Stimulated activated naive B cell treated with anti-CD40 and anti-IgM and Interleukin-4, amounts not matched to agents 10 μg/mL and 1 μg/mL and 100 μg/mL, for 72 hours (primary cell): ENCODE data around the gene TTC33.
A peak's percentile ranks its signal among the peaks of the same experiment; 100 is the strongest.
"Not testable (repeated sequence)": the region's sequence is repeated elsewhere in the genome, so short reads cannot be mapped to it uniquely, and the experiment has no call there.

ENCODE experiments used
- ATAC-seq, 2 donors: fragments of 150-1000 bp; cut with Tn5 transposase; replicated peaks; 2 replicates each; pipeline ENCODE4 v1.10.0; 2021; ENCODE audit warnings: moderate library complexity in 1 of 2
- DNase-seq: peaks from one replicate; pipeline ENCODE4 v3.0.0; 2021
- H3K27ac Mint-ChIP-seq: one replicate; pipeline ENCODE4 v1.8.0; 2022; ENCODE audit warnings: mild to moderate bottlenecking, mixed read lengths
- H3K27me3 Mint-ChIP-seq, 2 donors: one replicate each; pipeline ENCODE4 v1.8.0; 2022; ENCODE audit warnings: mixed read lengths in 2 of 2
- H3K36me3 Mint-ChIP-seq, 2 donors: one replicate each; pipeline ENCODE4 v1.8.0; 2022; ENCODE audit warnings: mixed read lengths in 2 of 2, mild to moderate bottlenecking in 1 of 2
- H3K4me1 Mint-ChIP-seq, 2 donors: one replicate each; pipeline ENCODE4 v1.8.0; 2022; ENCODE audit warnings: mixed read lengths in 2 of 2, mild to moderate bottlenecking in 1 of 2
- H3K4me3 Mint-ChIP-seq, 2 donors: one replicate each; pipeline ENCODE4 v1.8.0; 2022; ENCODE audit warnings: mild to moderate bottlenecking in 2 of 2, mixed read lengths in 2 of 2, moderate library complexity in 1 of 2
- H3K9me3 Mint-ChIP-seq, 2 donors: one replicate each; pipeline ENCODE4 v1.8.0; 2022; ENCODE audit warnings: mixed read lengths in 2 of 2, mild to moderate bottlenecking in 1 of 2

The TTC33 gene

GRCh38 chr5:40653221-40654022 lies 102.3 kb downstream of the TTC33 start:
- DNase-seq (no peak), ATAC-seq (peak; percentile 76 to 78)
- Mint-ChIP-seq H3K4me3 (peak overlapping the region; percentile 71 to 74), H3K27me3 (no peaks in the 10 kb centered on the region), H3K36me3 (no peaks in the 10 kb centered on the region), H3K27ac (peak overlapping the region; percentile 91), H3K4me1 (peaks cover 26 to 47% of the 10 kb centered on the region in 2 donors), H3K9me3 (no peaks in the 10 kb centered on the region)

DNA sequence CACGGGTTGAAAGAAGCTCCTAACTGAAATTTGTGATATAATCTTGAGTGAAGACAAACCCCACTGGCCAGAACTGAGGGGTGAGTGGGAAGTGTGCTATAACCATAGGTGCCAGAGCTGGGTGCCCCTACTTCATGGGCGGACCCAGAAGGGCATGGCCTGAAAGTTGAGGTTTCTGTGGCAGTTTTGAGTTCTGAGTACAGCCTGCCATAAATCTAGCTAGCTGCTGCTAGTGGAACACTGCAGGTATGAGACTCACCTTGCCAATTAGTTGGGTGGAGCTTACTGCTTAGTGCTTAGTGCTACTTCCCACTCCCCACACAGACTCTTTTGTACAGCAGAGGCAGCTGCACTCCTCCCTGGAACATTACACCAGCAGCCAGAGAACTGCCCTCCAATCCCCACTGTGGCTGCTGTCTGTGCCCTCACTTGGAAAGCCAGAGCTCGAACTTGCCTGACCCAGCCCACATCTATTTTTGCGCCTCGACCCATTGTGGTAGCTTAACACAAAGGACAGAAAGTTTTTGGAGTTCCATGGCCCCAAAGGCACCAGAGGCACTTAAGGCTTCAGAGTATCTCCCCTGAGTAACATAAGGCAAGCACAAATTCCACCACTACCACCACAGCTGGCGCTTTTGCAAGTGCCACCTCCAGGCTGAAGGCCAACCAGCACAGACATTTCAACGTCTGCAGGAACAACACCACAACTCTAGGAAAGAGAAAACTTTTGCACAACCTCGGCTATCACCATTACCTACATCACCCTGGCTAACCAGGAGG lies 103.1 kb downstream of the TTC33 start:
- peak overlapping the region; percentile 91 for H3K27ac Mint-ChIP-seq
- H3K4me3 Mint-ChIP-seq, result peak overlapping the region; percentile 71 to 74
- peaks cover 26 to 47% of the 10 kb centered on the region in 2 donors for H3K4me1 Mint-ChIP-seq
- ATAC-seq (peak; percentile 28 to 40), DNase-seq (no peak)
- no peaks in the 10 kb centered on the region for H3K36me3 Mint-ChIP-seq
- H3K27me3 Mint-ChIP-seq, result no peaks in the 10 kb centered on the region
- no peaks in the 10 kb centered on the region for H3K9me3 Mint-ChIP-seq

DNA sequence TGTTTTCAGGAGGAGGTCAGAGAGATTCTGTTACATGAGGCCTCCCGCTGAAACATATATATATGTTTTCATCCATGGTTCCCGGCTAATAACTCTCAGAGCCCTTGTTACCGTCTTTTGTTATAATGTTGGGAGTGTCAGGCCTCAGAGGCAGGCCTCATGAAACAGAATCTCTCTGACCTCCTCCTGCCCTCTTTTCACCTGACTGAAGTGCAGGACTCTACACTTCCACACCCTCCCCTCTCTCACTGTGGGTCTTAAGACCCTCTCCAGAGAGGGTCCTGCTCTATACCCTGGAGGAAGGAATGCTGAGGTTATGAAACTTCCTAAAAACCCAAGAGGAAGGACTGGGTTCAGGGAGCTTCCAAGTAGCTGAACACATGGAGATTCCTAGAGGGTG lies 104.6 kb downstream of the TTC33 start:
- no peak for DNase-seq
- peaks cover 26 to 47% of the 10 kb centered on the region in 2 donors for H3K4me1 Mint-ChIP-seq
- H3K36me3 Mint-ChIP-seq, result no peaks in the 10 kb centered on the region
- H3K9me3 Mint-ChIP-seq, result no peaks in the 10 kb centered on the region
- ATAC-seq, result no peak
- H3K27ac Mint-ChIP-seq, result no peak overlapping the region
- H3K27me3 Mint-ChIP-seq, result no peaks in the 10 kb centered on the region
- no peak overlapping the region for H3K4me3 Mint-ChIP-seq

GRCh38 chr5:40649463-40650030 lies 106.2 kb downstream of the TTC33 start:
- Mint-ChIP-seq H3K27me3 (no peaks in the 10 kb centered on the region), H3K27ac (no peak overlapping the region), H3K4me1 (peaks cover 23 to 38% of the 10 kb centered on the region in 2 donors), H3K36me3 (no peaks in the 10 kb centered on the region), H3K4me3 (no peak overlapping the region), H3K9me3 (peaks cover 0 to 2% of the 10 kb centered on the region in 2 donors)
- DNase-seq (no peak), ATAC-seq (peak; percentile 38 to 47)

DNA sequence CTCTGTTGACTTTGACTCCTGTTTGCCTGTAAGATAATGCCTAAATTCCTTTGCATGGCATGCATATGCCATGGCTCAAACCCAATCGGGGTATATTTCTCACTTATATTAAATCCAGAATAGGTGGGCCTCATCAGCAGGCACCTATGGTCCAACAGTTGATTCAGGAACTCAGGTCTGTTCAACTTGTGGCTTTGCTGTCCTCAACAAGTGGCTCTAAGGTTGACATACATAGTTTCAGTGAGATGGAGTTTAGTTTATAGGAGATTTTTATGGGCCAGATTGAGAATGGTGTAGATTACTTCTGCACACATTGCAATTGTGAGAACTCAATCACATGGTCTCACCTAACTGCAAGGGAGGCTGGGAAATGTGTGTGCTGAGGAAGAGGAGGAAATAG lies 107.6 kb downstream of the TTC33 start:
- ATAC-seq (no peak), DNase-seq (no peak)
- H3K27ac Mint-ChIP-seq, result no peak overlapping the region
- peaks cover 0 to 4% of the 10 kb centered on the region in 2 donors for H3K36me3 Mint-ChIP-seq
- H3K4me1 Mint-ChIP-seq, result peaks cover 15 to 24% of the 10 kb centered on the region in 2 donors
- peaks cover 0 to 7% of the 10 kb centered on the region in 2 donors for H3K9me3 Mint-ChIP-seq
- H3K27me3 Mint-ChIP-seq, result no peaks in the 10 kb centered on the region
- no peak overlapping the region for H3K4me3 Mint-ChIP-seq

- DNase-seq (no peak), ATAC-seq (no peak)
- H3K4me1 Mint-ChIP-seq, result peaks cover 5 to 11% of the 10 kb centered on the region in 2 donors
- H3K27ac Mint-ChIP-seq, result no peak overlapping the region
- peaks cover 0 to 7% of the 10 kb centered on the region in 2 donors for H3K9me3 Mint-ChIP-seq
- peaks cover 0 to 4% of the 10 kb centered on the region in 2 donors for H3K36me3 Mint-ChIP-seq
- no peak overlapping the region for H3K4me3 Mint-ChIP-seq
- H3K27me3 Mint-ChIP-seq, result no peaks in the 10 kb centered on the region
Measured at GRCh38 chr5:40646266-40646665, 109.5 kb downstream of the TTC33 start.

DNA sequence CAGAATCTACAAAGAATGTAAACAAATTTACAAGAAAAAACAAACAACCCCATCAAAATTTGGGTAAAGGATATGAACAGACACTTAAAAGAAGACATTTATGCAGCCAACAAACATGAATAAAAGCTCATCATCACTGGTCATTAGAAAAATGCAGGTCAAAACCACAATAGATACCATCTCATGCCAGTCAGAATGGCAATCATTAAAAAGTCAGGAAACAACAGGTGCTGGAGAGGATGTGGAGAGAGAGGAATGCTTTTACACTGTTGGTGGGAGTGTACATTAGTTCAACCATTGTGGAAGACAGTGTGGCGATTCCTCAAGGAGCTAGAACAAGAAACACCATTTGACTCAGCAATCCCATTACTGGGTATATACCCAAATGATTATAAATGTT lies 116.2 kb downstream of the TTC33 start:
- not testable (repeated sequence) for H3K4me3 Mint-ChIP-seq, H3K27me3 Mint-ChIP-seq, H3K27ac Mint-ChIP-seq, DNase-seq, ATAC-seq, H3K4me1 Mint-ChIP-seq
- H3K9me3 Mint-ChIP-seq, result peaks cover 16 to 25% of the 10 kb centered on the region in 2 donors
- H3K36me3 Mint-ChIP-seq, result peaks cover 15 to 18% of the 10 kb centered on the region in 2 donors

- H3K27me3 Mint-ChIP-seq, result no peaks in the 10 kb centered on the region
- no peak overlapping the region for H3K27ac Mint-ChIP-seq
- peaks cover 5 to 8% of the 10 kb centered on the region in 2 donors for H3K4me1 Mint-ChIP-seq
- peaks cover 12 to 15% of the 10 kb centered on the region in 2 donors for H3K36me3 Mint-ChIP-seq
- no peak for ATAC-seq
- H3K4me3 Mint-ChIP-seq, result no peak overlapping the region
- no peak for DNase-seq
- H3K9me3 Mint-ChIP-seq, result peaks cover 16 to 20% of the 10 kb centered on the region in 2 donors
Measured at GRCh38 chr5:40634593-40634992, 121.2 kb downstream of the TTC33 start.

DNA sequence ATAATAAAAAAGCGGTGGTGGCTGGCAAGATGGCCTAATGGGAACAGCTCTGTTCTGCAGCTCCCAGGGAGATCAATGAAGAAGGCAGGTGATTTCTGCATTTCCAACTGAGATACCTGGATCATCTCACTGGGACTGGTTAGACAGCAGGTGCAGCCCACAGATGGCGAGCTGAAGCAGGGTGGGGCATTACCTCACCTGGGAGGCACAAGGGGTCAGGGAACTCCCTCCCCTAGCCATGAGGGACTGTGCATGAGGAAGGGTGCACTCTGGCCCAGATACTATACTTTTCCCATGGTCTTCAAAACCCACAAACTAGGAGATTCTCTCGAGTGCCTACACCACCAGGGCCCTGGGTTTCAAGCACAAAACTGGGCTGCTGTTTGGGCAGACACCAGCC lies 121.6 kb downstream of the TTC33 start:
- ATAC-seq (no peak), DNase-seq (no peak)
- Mint-ChIP-seq H3K27ac (no peak overlapping the region), H3K4me1 (peaks cover 5 to 8% of the 10 kb centered on the region in 2 donors), H3K27me3 (no peaks in the 10 kb centered on the region), H3K9me3 (peaks cover 16 to 20% of the 10 kb centered on the region in 2 donors), H3K4me3 (no peak overlapping the region), H3K36me3 (peaks cover 12 to 15% of the 10 kb centered on the region in 2 donors)

DNA sequence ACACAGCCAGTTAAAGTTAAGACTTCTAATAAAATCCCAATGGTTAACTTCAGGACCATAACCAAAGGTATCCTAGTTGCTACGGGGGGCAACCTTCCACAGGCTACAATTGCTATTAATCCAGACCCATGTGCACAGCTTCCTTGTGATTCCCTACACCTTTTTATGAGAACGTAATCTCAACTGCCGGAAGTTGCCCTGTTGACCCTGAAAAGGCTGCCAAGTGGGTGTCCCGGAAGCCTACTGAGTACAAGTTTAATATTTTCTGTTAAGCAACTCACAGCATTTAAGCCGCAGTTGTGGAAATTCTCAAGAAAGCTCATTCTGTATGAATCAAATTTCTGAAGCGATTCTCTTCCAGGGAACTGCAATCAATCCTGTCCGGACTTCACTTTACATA lies 124.5 kb downstream of the TTC33 start:
- Mint-ChIP-seq H3K27me3 (no peaks in the 10 kb centered on the region), H3K9me3 (peaks cover 5 to 8% of the 10 kb centered on the region in 2 donors), H3K36me3 (peaks cover 0 to 2% of the 10 kb centered on the region in 2 donors), H3K4me3 (no peak overlapping the region), H3K27ac (no peak overlapping the region), H3K4me1 (peaks cover 11 to 19% of the 10 kb centered on the region in 2 donors)
- no peak for ATAC-seq
- DNase-seq, result no peak

- Mint-ChIP-seq H3K4me1 (peaks cover 11 to 19% of the 10 kb centered on the region in 2 donors), H3K27me3 (no peaks in the 10 kb centered on the region), H3K36me3 (no peaks in the 10 kb centered on the region), H3K4me3 (no peak overlapping the region), H3K27ac (no peak overlapping the region), H3K9me3 (peaks cover 0 to under 1% of the 10 kb centered on the region in 2 donors)
- ATAC-seq (peak; percentile 27 to 39), DNase-seq (no peak)
Measured at GRCh38 chr5:40630126-40630525, 125.6 kb downstream of the TTC33 start.

- H3K36me3 Mint-ChIP-seq, result no peaks in the 10 kb centered on the region
- DNase-seq, result no peak
- ATAC-seq, result no peak
- peaks cover 11 to 19% of the 10 kb centered on the region in 2 donors for H3K4me1 Mint-ChIP-seq
- H3K4me3 Mint-ChIP-seq, result no peak overlapping the region
- no peak overlapping the region for H3K27ac Mint-ChIP-seq
- no peaks in the 10 kb centered on the region for H3K27me3 Mint-ChIP-seq
- no peaks in the 10 kb centered on the region for H3K9me3 Mint-ChIP-seq
Measured at GRCh38 chr5:40628407-40628806, 127.4 kb downstream of the TTC33 start.

GRCh38 chr5:40627706-40628105 lies 128.1 kb downstream of the TTC33 start:
- no peak overlapping the region for H3K4me3 Mint-ChIP-seq
- no peaks in the 10 kb centered on the region for H3K9me3 Mint-ChIP-seq
- no peaks in the 10 kb centered on the region for H3K36me3 Mint-ChIP-seq
- H3K4me1 Mint-ChIP-seq, result peaks cover 11 to 19% of the 10 kb centered on the region in 2 donors
- no peak for DNase-seq
- ATAC-seq, result no peak
- H3K27me3 Mint-ChIP-seq, result no peaks in the 10 kb centered on the region
- H3K27ac Mint-ChIP-seq, result no peak overlapping the region

DNA sequence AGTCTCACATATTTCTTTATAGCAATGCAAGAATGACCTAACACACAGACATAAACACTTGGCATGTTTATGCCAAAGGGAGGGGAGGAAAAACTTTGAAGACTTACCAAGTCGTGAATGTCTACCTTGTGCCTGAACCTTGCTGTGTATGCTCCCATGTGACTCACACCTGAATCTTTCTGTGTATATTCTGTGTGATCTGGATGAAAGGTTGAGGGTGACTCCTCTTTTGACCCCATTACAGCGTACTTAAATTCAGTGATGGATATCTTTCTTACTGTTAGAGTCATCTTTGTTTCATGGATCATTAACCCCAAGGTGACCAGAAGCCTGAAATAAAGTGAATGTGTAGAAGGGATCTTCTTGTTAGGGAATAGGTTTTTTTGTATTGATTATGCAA lies 129.0 kb downstream of the TTC33 start:
- ATAC-seq, result no peak
- peaks cover 11 to 19% of the 10 kb centered on the region in 2 donors for H3K4me1 Mint-ChIP-seq
- no peaks in the 10 kb centered on the region for H3K27me3 Mint-ChIP-seq
- no peak for DNase-seq
- H3K27ac Mint-ChIP-seq, result no peak overlapping the region
- H3K9me3 Mint-ChIP-seq, result no peaks in the 10 kb centered on the region
- H3K36me3 Mint-ChIP-seq, result no peaks in the 10 kb centered on the region
- H3K4me3 Mint-ChIP-seq, result no peak overlapping the region
